Ishikawa (cell line): ENCODE measurements around the gene C3orf85.

ENCODE experiments used
- CREB1 ChIP-seq: IDR thresholded peaks from 2 replicates; pipeline ENCODE4 v1.6.1; 2012; ENCODE audit warnings: low read depth
- EP300 ChIP-seq: IDR thresholded peaks from 2 replicates; pipeline ENCODE4 v1.6.1; 2012; ENCODE audit warnings: borderline replicate concordance
- FOXM1 ChIP-seq: IDR thresholded peaks from 2 replicates; pipeline ENCODE4 v1.6.1; 2012; ENCODE audit warnings: low read depth, borderline replicate concordance
- RAD21 ChIP-seq: IDR thresholded peaks from 2 replicates; pipeline ENCODE4 v1.6.1; 2012; ENCODE audit warnings: low read depth
- TAF1 ChIP-seq: IDR thresholded peaks from 2 replicates; pipeline ENCODE4 v1.6.1; 2012; ENCODE audit warnings: low read depth, mild to moderate bottlenecking
- TCF12 ChIP-seq: IDR thresholded peaks from 2 replicates; pipeline ENCODE4 v1.6.1; 2012; ENCODE audit warnings: low read depth
- TF ChIP-seq, protein P1 (sequence below): IDR thresholded peaks from 2 replicates; pipeline ENCODE4 v1.6.1; 2012

DNA sequence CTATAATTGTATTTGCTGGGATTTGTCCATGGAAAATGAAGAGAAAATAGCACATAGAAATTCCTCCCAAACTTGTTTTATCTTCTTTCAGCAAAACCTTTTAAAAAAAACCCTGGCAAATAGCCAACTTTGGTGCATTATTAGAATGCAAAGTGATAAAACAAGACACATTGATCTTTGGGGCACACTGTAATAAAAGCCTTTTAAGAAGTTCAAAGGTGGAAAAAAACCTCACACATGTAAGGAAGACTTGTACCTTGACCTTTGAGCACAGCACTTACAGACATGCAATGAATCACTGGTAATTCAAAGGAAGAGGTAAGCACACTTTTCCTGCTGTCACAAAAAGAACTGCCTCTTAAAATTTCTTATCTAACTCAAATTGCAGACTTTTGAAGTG, 10.6 kb upstream of the C3orf85 start:
- no peak for TF ChIP-seq EP300
- TF ChIP-seq, protein P1, sequence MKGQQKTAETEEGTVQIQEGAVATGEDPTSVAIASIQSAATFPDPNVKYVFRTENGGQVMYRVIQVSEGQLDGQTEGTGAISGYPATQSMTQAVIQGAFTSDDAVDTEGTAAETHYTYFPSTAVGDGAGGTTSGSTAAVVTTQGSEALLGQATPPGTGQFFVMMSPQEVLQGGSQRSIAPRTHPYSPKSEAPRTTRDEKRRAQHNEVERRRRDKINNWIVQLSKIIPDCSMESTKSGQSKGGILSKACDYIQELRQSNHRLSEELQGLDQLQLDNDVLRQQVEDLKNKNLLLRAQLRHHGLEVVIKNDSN, result no peak
- TF ChIP-seq RAD21, result no peak
- no peak for TF ChIP-seq CREB1
- no peak for TF ChIP-seq TAF1
- TF ChIP-seq TCF12, result no peak
- no peak for TF ChIP-seq FOXM1
